Measurements from ENCODE around the gene SLC49A4.

- TF ChIP-seq MAFK (IDR thresholded peaks at IDR 0.05; ENCODE audit: low read depth, low read length) (peak; percentile 81), SRF (IDR thresholded peaks at IDR 0.05; ENCODE audit: low read depth, low read length) (no peak), CTCF (IDR thresholded peaks at IDR 0.05; ENCODE audit: control extremely low read depth in 1 of 3, insufficient read depth in 1 of 3, low read depth in 1 of 3, low read length in 3 of 3) (no peak), GTF2F1 (IDR thresholded peaks at IDR 0.05; ENCODE audit: borderline replicate concordance, low read depth, low read length) (no peak), POLR2A (IDR thresholded peaks at IDR 0.05; ENCODE audit: control extremely low read depth in 1 of 2, low read depth in 2 of 2, low read length in 2 of 2) (no peak), POLR2AphosphoS5 (IDR thresholded peaks at IDR 0.05; ENCODE audit: low read depth, low read length) (no peak)
Measured at GRCh38 chr3:122760453-122761271, 34.2 kb upstream of the SLC49A4 start.

Data from H1 (cell line).